MG63 (cell line): ENCODE results near the gene CSTF1. TPM values are rescaled to one million over a fixed set of nuclear protein-coding genes. Genes with fewer than 3 reads are reported as not detected.
"Not testable (repeated sequence)": the region's sequence is repeated elsewhere in the genome, so short reads cannot be mapped to it uniquely, and the experiment has no call there.

Source experiments
- DNase-seq: peaks from one replicate; pipeline ENCODE4 v3.0.0-alpha.2; 2020
- H3K27me3 ChIP-seq: fragments of 250-450 bp; sonication (Bioruptor Pico); 2 replicates; pipeline ENCODE4 v1.5.1; 2020; ENCODE audit warnings: mild to moderate bottlenecking, moderate library complexity
- H3K36me3 ChIP-seq: fragments of 250-450 bp; sonication (Bioruptor Pico); 2 replicates; pipeline ENCODE4 v1.5.1; 2020; ENCODE audit warnings: mild to moderate bottlenecking, moderate library complexity
- H3K4me3 ChIP-seq: fragments of 250-450 bp; sonication (Bioruptor Pico); 2 replicates; pipeline ENCODE4 v1.5.1; 2020; ENCODE audit warnings: mild to moderate bottlenecking, moderate library complexity
- H3K9me3 ChIP-seq: fragments of 250-450 bp; sonication (Bioruptor Pico); 2 replicates; pipeline ENCODE4 v1.5.1; 2020; ENCODE audit warnings: mild to moderate bottlenecking, moderate library complexity
- total RNA-seq: library from RNA; depleted of rRNA; stranded (reverse); fragments of >200 nt; shearing (Covaris generic); gene quantifications from 2 replicates; pipeline ENCODE4 v1.2.3, GENCODE V29; 2014; ENCODE audit warnings: low replicate concordance

The CSTF1 gene
- total RNA-seq, 1 experiment from 2014 or later: 68.6 TPM

- not testable (repeated sequence) for DNase-seq, H3K9me3 ChIP-seq, H3K27me3 ChIP-seq
- Histone ChIP-seq H3K36me3 (peaks cover 80% of the 10 kb centered on the region), H3K4me3 (peak overlapping the region; percentile 78)
Observed at GRCh38 chr20:56390396-56390795, 2.0 kb upstream of the CSTF1 start.

- DNase-seq: no peak
- H3K36me3 ChIP-seq: peaks cover 80% of the 10 kb centered on the region
- peak overlapping the region; percentile 78 for H3K4me3 ChIP-seq
- H3K9me3 ChIP-seq: no peaks in the 10 kb centered on the region
- H3K27me3 ChIP-seq: no peaks in the 10 kb centered on the region
Observed at GRCh38 chr20:56391037-56391436, 1.4 kb upstream of the CSTF1 start.

DNA sequence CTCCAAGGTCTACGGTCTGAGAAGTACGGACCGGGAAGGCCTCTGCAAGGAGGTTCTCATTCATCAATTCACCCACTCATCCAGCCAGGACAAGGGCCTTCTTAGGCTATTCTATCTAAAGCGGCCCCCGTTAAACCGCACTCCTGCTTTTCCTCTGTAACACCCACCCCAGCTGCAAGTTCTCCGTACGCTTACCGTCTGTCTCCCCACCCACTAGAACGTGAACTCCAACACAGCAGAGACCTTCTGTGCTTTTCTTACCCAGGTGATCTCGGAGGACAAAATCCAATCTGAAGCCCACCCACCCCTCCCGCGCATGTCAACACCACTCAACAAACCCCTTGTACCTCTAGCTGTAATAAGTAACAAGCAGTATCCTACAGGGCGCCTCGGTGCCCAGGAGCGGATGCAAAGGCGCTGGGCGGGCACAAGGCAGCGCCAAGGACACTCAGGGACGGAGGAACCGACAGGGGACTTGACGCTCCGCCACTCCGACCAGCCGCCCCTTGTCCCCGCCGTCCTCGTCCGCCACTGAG lies 781 bp upstream of the CSTF1 start:
- Histone ChIP-seq H3K9me3 (no peaks in the 10 kb centered on the region), H3K36me3 (peaks cover 80% of the 10 kb centered on the region), H3K27me3 (no peaks in the 10 kb centered on the region), H3K4me3 (peak overlapping the region; percentile 78)
- peak; percentile 1 for DNase-seq

- Histone ChIP-seq H3K36me3 (peaks cover 82% of the 10 kb centered on the region), H3K9me3 (no peaks in the 10 kb centered on the region), H3K4me3 (peak overlapping the region; percentile 78), H3K27me3 (no peaks in the 10 kb centered on the region)
- no peak for DNase-seq
Observed at GRCh38 chr20:56392881-56393482, 537 bp downstream of the CSTF1 start.

DNA sequence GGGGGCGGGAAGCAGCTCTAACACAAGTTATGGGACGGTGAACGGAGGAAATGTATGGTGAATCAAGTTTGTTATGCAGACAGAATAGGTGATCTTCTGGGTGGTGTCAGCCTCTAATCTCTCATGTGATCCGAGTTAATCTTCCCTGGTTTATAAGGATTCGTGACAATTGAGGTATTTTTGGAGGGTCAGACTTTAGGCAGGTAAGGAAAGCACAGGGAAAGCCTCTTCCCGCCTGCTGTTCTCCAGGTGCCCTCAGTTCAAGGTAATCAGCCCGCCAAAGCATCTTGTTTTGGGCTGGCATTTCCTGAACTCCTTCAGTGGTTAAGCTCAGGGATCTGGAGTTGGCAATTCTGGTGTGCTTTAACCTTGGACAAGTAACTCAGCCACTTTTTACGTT lies 1.2 kb downstream of the CSTF1 start:
- Histone ChIP-seq H3K4me3 (peak overlapping the region; percentile 78), H3K9me3 (no peaks in the 10 kb centered on the region), H3K36me3 (peaks cover 82% of the 10 kb centered on the region), H3K27me3 (no peaks in the 10 kb centered on the region)
- DNase-seq: no peak

GRCh38 chr20:56395166-56395565 lies 2.7 kb downstream of the CSTF1 start:
- Histone ChIP-seq H3K36me3 (peaks cover 81% of the 10 kb centered on the region), H3K9me3 (no peaks in the 10 kb centered on the region), H3K27me3 (no peaks in the 10 kb centered on the region), H3K4me3 (no peak overlapping the region)
- no peak for DNase-seq

- Histone ChIP-seq H3K27me3 (no peaks in the 10 kb centered on the region), H3K36me3 (peaks cover 95% of the 10 kb centered on the region), H3K9me3 (no peaks in the 10 kb centered on the region), H3K4me3 (no peak overlapping the region)
- DNase-seq: peak; percentile 38
Observed at GRCh38 chr20:56400001-56400640, 7.7 kb downstream of the CSTF1 start.

GRCh38 chr20:56403465-56403864 lies 11.0 kb downstream of the CSTF1 start:
- H3K4me3 ChIP-seq: no peak overlapping the region
- H3K36me3 ChIP-seq: peaks cover 93% of the 10 kb centered on the region
- H3K27me3 ChIP-seq: no peaks in the 10 kb centered on the region
- H3K9me3 ChIP-seq: no peaks in the 10 kb centered on the region
- DNase-seq: no peak

DNA sequence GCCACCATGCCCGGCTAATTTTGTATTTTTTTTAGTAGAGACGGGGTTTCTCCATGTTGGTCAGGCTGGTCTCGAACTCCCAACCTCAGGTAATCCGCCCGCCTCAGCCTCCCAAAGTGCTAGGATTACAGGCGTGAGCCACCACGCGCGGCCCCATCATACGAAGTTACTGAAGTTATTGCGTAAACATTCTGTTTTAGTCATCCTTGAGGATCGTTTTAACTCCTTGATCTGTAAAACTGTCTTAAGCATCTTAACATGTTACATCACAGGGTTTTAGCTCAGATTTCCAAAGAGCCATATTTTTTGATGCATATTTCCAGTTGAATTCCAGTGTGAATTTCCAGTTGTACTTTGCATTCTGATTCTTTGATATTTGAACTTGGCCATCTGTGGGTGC lies 12.9 kb downstream of the CSTF1 start:
- DNase-seq, H3K9me3 ChIP-seq, H3K27me3 ChIP-seq, H3K4me3 ChIP-seq: not testable (repeated sequence)
- peaks cover 86% of the 10 kb centered on the region for H3K36me3 ChIP-seq

DNA sequence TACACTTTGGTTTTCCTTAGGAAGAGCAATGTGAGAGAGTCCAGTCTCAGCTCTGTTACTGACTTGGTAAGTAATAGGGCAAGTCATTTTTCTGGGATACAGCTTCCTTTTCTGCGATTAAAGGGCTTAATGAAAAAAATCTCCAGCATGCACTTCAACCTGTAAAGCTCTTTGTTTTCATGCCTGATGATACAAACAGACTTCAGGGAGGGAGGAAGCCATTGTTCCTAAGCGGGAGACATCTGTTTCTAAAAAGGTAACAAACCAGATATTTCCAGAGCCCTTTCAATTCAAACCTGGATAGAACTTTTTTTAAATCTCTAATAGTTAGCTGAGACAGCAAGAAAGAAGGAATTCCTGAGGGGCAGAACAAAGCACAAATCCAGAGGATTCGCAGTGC lies 14.5 kb downstream of the CSTF1 start:
- Histone ChIP-seq H3K27me3 (no peaks in the 10 kb centered on the region), H3K9me3 (no peaks in the 10 kb centered on the region), H3K4me3 (no peak overlapping the region), H3K36me3 (peaks cover 71% of the 10 kb centered on the region)
- no peak for DNase-seq

- DNase-seq: no peak
- Histone ChIP-seq H3K9me3 (no peaks in the 10 kb centered on the region), H3K36me3 (peaks cover 51% of the 10 kb centered on the region), H3K27me3 (no peaks in the 10 kb centered on the region), H3K4me3 (no peak overlapping the region)
Observed at GRCh38 chr20:56409521-56409920, 17.1 kb downstream of the CSTF1 start.

- peaks cover 48% of the 10 kb centered on the region for H3K36me3 ChIP-seq
- no peaks in the 10 kb centered on the region for H3K9me3 ChIP-seq
- DNase-seq: no peak
- H3K4me3 ChIP-seq: no peak overlapping the region
- no peaks in the 10 kb centered on the region for H3K27me3 ChIP-seq
Observed at GRCh38 chr20:56409956-56410355, 17.5 kb downstream of the CSTF1 start.

DNA sequence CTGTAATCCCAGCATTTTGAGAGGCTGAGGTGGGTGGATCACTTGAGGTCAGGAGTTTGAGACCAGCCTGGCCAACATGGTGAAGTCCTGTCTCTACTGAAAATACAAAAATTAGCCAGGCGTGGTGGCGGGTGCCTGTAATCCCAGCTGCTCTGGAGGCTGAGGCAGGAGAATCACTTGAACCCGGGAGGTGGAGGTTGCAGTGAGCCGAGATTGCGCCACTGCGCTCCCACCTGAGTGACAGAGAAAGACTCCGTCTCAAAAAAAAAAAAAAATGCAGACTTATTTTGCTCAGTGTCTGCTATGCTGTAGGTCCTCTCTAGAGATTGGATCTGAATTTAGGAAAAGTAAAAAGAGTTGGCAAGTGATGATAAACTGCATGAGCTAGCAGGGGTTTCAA lies 18.8 kb downstream of the CSTF1 start:
- H3K9me3 ChIP-seq, H3K27me3 ChIP-seq, DNase-seq, H3K4me3 ChIP-seq: not testable (repeated sequence)
- peaks cover 38% of the 10 kb centered on the region for H3K36me3 ChIP-seq

DNA sequence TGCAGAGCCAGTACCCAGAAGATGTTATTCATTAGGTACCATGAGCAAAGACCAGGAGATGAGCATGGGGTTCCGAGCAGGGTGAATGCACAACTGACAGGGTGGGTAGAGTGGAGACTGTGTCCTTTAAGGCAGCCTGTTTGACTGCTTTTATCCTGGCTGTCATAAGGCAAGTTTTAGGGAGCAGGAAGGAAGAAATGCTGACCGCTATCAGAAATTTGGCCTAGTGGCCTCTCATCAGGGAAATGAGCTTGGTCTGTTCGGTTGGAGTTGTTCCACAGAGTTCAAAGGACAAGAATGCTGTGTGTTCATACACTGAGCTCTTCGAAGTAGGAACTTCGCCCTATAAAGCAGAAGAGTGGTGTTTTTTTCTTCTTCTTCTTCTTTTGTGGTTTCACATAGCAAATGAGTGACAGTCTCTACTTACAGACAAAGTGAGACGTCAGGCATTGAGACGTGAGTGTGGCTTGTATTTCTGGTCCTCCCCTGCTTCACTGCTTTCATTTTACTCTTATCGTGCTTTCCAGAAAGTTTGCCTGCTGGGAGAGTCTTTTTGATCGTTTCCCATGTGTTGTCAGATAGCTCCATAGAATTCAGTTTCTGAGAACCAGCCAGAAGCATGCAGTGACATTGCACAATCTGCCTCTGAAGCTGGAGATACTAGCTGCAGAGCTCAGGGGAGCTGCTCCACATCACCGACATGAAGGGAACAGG lies 19.5 kb downstream of the CSTF1 start, which contains the start of gene CASS4:
TSS of gene CASS4 (plus strand) at position 502 of the 714 bp plus-strand sequence. CDS start at position 701, 199 bp downstream.
- Histone ChIP-seq H3K9me3 (no peaks in the 10 kb centered on the region), H3K4me3 (no peak within 1 kb of the TSS), H3K36me3 (peaks cover 32% of the 10 kb centered on the region), H3K27me3 (no peaks in the 10 kb centered on the region)
- no peak for DNase-seq

GRCh38 chr20:56412473-56412790 lies 20.0 kb downstream of the CSTF1 start:
- no peak overlapping the region for H3K4me3 ChIP-seq
- no peak for DNase-seq

DNA sequence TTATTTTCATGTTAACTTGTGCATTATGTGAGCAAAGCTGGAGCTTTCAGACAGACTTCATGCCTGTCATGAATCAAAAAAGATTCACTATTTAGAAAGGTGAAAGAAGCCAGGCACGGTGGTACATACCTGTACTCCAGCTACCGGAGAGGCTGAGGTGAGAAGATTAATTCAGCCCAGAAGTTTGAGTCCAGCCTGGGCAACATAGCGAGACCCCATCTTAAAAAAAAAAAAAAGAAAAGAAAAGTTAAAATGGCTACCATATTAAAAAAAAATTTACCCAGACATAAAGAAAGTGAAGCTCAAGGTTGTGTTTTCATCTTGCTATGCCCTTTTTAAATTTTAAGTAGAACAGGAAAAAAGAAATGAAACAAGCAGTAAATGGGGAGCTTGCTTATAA lies 20.5 kb downstream of the CSTF1 start:
- Histone ChIP-seq H3K36me3 (peaks cover 22% of the 10 kb centered on the region), H3K4me3 (no peak overlapping the region), H3K9me3 (no peaks in the 10 kb centered on the region), H3K27me3 (no peaks in the 10 kb centered on the region)
- no peak for DNase-seq

More at GRCh38 chr20:56412473-56412790, 20.0 kb downstream of the CSTF1 start:
- Histone ChIP-seq H3K36me3 (peaks cover 27% of the 10 kb centered on the region), H3K9me3 (no peaks in the 10 kb centered on the region), H3K27me3 (no peaks in the 10 kb centered on the region)
